Measurements from ENCODE around the gene CBX1.
A peak's percentile ranks its signal among the peaks of the same experiment; 100 is the strongest.
"Not testable (repeated sequence)": the region's sequence is repeated elsewhere in the genome, so short reads cannot be mapped to it uniquely, and the experiment has no call there.

Gene CBX1

DNA sequence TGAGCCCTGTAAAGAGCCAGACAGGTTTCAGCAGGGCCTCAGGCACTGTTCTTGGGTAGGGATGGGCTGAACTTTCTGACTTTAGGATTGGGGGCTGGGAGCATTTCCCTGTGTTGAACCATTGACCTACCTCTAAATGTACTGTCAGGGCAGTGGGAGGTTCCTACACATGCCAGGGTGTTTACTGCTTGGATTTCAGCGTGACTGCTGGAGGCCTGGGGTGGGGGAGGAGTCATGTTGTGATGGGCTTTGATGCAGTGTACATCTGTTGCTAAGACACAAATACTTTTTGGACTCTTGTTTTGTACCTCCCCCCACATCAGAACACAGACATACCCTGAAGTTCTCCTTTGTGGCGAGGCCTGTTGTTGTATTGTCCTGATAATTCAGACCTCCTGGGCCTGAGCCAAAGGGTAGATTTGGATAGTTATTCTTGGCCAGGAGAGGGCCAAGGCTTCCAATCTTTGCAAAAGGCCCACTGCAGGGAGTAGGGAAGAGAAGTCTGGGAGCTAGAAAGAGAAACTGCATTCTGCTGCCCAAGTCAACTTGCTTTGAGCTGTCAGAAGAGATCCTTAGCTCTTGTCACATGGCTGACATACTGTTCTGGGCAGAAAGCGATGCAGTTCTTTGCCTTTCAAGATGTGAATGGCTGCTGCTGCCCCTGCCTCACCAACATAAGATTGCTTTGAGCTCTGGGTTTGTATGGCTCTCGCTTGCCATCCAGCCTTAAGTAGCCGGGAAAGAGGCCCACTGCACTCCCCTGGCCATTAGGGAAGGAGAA lies 49.4 kb downstream of the CBX1 start:
- peak; percentile 73 for DNase-seq

GRCh38 chr17:48051283-48051682 lies 50.0 kb downstream of the CBX1 start:
- no peak for DNase-seq

DNA sequence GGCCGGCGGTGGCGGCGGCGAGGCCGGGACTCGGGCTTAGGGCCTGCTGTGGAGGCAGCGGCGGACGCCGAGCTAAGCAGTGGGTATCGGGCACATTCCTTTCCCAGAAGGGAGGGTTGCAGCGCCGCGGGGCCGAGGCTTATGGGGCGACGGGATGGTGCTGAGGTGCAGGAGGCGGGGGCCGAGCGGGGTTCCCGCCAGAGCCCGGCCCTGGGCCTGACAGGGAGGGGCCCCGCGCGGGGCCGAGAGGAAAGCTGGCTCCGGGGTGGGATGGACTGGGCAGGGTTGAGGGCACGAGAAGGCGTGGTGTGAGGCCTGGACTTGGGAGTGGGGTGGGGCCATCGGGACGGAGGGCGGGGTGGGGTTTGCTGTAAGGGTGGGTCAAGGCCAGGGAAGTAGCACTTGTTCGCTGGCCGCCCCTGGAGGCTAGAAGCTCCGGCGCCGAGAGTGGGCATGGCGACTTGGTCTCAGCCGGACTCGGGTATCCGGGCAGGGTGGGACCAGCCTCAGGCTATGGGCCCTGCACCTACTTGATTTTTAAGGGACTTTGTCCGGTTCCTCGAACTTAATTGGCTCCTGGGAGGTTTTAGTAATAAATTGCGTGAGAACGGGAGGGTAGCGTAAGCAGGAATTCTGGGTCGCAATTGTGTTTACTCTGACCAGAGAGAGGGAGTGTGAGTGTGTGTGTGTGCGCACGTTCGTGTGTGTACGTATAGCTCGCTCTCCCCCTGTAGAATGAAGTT lies 52.7 kb downstream of the CBX1 start:
- peak; percentile 83 for DNase-seq

GRCh38 chr17:48047741-48048383 lies 53.4 kb downstream of the CBX1 start, which contains the start of gene NFE2L1:
NFE2L1 (plus strand) TSS chr17:48048359; CDS start chr17:48051119, 2,760 bp downstream.
- peak; percentile 100 for DNase-seq

- DNase-seq: no peak
Observed at GRCh38 chr17:48047113-48047740, 54.1 kb downstream of the CBX1 start.

- DNase-seq: no peak
Observed at GRCh38 chr17:48046296-48046695, 55.0 kb downstream of the CBX1 start.

- DNase-seq: peak; percentile 37
Observed at GRCh38 chr17:48045316-48046001, 55.8 kb downstream of the CBX1 start.

DNA sequence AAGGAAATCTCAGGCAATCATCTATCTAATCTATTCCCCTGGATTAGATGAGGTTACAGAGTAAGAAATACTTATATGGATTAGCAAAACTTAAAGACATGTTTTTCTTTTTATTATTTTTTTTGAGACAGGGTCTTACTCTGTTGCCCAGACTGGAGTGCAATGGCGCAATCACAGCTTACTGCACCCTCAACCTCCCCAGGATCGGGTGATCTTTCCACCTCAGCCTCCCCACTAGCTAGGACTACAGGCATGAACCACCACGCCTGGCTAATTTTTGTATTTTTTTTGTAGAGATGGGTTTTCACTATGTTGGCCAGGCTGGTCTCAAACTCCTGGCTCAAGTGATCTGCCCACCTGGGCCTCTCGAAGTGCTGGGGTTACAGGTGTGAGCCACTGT lies 56.4 kb downstream of the CBX1 start:
- no peak for DNase-seq

- no peak for DNase-seq
Observed at GRCh38 chr17:48043176-48043575, 58.1 kb downstream of the CBX1 start.

DNA sequence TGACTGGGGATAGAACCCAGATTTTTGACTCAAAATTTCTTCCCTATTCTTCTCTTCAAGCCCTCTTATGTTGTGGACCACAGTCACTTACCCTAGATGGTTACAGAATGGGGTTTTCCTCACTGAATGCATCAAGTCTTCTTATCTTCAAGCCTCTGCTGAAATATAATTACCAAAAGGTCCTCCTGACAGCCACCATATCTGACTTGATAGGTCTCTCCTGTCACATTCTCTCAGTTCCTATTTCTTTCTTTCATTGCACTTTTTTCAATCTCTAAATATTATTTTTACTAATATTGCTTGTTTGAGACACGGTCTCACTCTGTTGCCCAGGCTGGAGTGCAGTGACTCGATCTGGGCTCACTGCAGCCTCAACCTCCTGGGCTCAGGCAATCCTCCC lies 62.6 kb downstream of the CBX1 start:
- no peak for DNase-seq

DNA sequence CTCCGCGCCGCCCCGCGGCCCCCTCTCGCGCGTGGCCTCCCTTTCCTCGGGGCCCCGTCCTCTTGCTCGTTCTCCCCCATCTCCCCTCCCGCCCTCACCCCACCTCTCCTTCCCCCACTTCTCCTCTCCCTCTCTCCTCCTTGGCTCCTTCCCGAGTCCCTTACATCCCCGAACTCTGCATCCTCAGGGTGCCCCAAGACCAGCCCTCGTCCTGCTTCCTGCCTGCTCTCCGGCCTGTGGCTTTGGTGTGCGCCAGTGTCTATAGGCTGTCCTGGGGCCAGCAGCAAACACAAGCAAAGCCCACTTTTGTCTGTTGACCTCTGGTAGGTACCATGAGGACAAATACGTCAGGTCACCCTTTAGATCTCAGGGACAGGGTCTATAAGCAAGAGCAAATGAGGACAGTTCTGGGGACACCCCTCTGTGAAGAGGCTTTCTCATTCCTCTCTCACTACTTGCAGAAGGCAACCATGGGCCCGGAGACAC lies 63.4 kb downstream of the CBX1 start:
- peak; percentile 48 for DNase-seq

- peak; percentile 58 for DNase-seq
Observed at GRCh38 chr17:48037036-48037837, 64.0 kb downstream of the CBX1 start, which contains the start of gene COPZ2. COPZ2 (minus strand) TSS chr17:48037797; CDS start chr17:48037777, 20 bp downstream.

GRCh38 chr17:48036693-48037035 lies 64.6 kb downstream of the CBX1 start:
- DNase-seq: no peak

- DNase-seq: not testable (repeated sequence)
Observed at GRCh38 chr17:48034734-48035133, 66.5 kb downstream of the CBX1 start.

GRCh38 chr17:48031966-48032365 lies 69.3 kb downstream of the CBX1 start:
- no peak for DNase-seq

- DNase-seq: no peak
Observed at GRCh38 chr17:48030531-48030930, 70.7 kb downstream of the CBX1 start.

- no peak for DNase-seq
Observed at GRCh38 chr17:48028736-48029135, 72.5 kb downstream of the CBX1 start.

DNA sequence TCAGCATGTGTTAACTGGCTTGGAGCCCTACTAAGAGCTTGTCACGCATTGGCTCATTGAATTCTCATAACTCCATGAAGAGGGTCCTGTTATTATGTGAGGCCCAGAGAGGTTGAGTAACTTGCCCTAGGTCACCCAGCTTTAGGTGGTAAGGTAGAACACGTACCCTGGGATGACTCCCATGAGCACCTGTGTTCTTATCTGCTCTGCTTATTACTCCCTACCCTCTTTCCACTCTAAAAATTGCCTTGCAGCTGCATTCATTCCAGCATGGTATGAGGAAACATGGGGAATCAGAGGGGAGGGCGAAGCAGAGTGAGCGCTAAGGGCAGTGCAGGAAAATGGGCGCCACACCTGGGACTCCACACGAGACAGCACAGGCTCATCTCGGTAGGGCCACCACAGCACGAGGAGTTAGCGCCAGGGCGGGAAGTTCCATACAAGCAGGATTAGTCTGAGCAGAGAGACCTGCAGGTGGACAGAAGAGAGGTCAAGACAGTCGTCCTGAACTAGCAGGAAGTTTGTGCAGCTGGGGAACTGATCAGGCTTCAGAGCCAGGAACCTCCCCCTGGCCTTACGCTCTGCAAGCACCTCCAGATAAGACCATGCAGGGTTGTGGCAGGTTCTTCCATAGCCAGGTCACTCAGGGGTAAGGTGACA lies 73.8 kb downstream of the CBX1 start:
- no peak for DNase-seq

DNA sequence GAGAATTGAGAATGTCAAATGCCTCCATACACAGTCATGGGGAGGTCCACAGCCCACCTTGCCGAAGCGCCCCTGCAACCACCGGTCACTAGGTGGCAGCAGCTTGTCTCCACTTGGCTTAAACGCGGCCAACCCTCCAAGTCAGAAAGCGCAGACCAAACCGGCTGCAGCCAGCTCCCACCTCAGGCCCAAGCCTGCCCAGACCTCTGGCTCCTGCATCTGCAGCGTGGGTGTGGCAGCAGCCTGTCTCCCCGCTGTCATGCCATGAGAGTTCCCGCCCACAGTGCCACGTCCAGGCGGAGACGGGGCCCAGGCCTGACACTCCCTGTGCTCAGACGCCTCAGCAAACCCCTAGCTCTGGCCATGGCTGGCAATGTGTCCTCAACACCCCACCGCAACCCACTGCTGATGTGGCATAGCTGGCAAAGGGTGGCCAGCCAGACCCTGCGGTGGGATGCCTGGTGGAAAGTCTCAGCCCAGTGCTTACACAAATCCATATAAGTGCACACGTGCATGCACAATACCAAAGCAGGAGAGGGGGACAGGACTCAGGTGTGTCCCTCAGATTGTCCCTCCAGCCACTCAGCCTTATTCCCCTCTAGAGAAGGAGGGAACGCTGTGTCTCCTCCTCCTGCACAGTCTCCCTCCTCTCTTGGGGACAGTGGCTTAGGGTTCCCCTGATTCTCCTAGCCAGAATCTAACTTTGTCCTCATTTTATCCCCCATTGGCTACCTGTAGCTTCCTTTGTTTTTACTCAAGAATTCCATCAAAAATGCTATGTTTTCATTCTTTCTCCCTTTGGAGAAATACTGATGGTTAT lies 74.6 kb downstream of the CBX1 start:
- peak; percentile 85 for DNase-seq
